Hematopoietic multipotent progenitor cell (in vitro differentiated cells): Measurements from ENCODE around the gene SLC39A11. TPM values are rescaled to one million over a fixed set of nuclear protein-coding genes. Genes with fewer than 3 reads are reported as not detected.

Source experiments
- DNase-seq, 3 donors: peaks; one replicate each; pipeline ENCODE4 v3.0.0-alpha.2; 2011 to 2015; ENCODE audit warnings: low read depth in 2 of 3, low spot score in 2 of 3
- total RNA-seq: library from RNA; depleted of rRNA; stranded (reverse); fragments of >200 nt; gene quantifications from one replicate; pipeline ENCODE4 v1.2.3, GENCODE V29; 2012

SLC39A11 gene
- total RNA-seq, 1 donor: 26.4 TPM

DNA sequence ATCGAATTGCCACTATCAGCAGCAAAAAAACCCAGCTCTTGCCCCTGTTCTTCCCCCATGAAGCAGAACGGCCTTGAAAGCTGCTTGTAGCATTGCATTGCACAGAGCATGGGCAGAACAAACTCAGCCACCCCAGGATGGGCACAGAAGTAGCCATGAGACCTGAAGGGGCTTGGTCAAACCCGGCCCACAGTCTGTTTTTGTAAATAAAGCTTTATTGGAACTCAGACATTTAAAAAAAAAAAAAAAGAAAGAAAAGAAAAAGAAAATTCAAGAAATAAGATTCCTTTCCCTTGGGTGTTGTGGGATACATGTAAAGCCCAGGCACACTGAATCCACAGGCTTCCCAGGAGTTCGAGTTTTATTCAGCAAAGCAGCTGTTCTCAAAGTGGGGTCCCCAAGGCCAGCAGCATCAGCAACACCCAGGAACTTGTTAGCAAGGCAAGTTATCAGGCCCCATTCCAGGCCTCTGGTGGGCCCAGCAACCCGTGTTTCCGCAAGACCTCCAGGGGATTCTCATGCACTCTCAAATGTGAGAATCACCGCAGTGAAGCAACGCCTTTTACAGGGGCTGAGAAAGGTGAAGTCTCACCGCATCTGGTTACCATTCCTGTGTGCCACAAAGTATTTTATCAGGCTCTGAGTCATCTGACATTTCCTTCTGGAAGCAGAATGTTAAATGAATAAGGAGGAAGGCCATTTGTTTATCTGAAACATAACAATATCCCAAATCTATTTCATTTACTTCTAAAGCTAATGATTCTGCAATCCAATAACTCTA lies 108.2 kb downstream of the SLC39A11 start:
- no peak for DNase-seq

- no peak for DNase-seq
Observed at GRCh38 chr17:72982680-72983079, 109.8 kb downstream of the SLC39A11 start.

DNA sequence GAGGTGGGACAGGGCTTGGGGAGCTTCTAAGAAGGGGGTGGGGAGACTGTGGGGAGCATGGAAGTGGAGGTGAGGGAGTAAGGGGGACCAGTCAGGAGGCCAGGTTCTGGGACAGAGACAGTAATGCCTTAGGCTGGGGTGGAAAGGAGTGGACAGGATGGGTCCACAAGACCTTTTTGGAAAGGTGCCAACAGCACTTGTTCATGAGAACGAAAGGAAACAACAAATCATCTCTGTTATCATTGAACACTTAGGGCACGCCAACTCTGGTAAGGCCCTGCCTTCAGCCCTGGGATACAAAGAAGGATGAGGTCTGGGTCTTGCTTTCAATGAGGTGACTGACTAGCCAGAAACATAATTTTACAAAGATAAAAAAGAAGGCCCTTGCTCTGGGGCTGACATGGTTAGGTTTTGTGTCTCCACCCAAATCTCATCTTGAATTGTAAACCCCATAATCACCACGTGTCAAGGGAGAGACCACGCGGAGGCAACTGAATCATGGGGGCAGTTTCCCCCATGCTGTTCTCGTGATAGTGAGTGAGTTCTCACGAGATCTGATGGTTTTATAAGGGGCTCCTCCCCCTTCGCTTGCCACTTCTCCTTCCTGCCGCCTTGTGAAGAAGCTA lies 113.8 kb downstream of the SLC39A11 start:
- DNase-seq: no peak

DNA sequence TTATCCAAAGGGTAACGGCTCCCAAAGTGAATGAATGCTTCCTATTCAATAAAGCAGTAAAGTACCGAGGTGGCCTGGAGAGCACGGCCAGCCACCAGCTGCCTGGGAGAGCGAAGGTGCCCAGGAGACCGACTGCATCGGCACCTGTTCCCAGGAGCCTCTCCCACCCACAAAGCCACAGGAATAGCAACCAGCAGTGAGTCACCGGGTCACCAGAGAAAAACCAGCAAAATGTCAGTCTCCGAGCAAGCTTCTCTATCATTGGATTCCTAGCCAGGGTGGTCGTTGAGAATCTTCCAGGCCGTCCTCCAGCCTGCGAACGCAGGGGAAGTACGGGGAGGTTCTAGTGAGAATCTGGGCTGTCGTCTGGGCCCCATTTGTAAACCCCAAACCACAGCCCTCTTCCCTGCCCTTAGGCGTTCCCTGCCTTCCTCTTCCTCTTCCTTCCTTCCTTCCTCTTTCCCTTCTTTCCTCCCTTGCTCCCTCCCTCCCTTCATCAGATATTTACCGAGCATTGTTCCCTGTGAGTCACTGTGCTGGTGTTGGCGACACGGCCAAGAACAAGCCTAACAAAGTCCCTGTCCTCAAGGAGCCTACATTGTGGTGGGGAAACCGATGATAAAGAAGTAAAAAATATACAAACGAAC lies 114.6 kb downstream of the SLC39A11 start:
- no peak for DNase-seq

DNA sequence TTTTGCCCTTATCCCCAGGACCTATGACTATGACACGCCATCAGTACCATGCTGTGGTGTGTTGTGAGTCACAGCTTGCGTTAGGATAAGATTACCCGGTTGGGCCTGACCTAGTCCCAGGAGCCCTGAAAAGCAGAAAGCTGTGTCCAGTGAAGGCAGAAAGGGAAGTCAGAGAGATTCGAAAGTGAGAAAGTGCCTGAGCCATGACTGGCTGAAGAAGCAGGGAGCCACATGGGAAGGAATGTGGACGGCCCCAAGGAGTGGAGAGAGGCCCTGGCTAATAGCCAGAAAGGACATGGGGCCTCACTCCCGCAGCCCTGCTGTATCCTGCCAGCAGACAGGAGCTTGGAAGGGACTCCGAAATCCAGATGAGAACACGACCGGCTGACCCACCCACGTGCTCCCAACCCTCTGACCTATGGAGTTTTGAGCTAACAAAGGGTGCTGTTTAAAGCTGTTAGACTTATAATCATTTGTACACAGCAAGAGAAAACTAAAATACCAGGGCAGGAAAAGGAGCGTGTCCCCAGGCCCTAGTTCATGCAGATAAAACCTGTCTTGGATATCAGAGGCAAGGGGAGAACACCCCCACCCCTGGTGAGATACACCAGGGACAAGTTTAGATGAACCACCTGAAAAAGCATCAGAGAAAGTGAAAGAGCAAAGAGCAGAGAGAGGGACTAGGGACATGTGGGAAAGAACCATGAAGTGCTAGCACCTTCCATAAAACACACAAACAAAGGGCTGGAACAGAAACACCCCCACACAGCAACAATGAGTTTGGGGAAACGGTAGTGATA lies 115.3 kb downstream of the SLC39A11 start:
- no peak for DNase-seq

GRCh38 chr17:72975509-72975908 lies 117.0 kb downstream of the SLC39A11 start:
- no peak for DNase-seq

GRCh38 chr17:72974605-72975232 lies 117.8 kb downstream of the SLC39A11 start:
- no peak for DNase-seq

GRCh38 chr17:72972263-72972951 lies 120.1 kb downstream of the SLC39A11 start:
- DNase-seq: no peak

DNA sequence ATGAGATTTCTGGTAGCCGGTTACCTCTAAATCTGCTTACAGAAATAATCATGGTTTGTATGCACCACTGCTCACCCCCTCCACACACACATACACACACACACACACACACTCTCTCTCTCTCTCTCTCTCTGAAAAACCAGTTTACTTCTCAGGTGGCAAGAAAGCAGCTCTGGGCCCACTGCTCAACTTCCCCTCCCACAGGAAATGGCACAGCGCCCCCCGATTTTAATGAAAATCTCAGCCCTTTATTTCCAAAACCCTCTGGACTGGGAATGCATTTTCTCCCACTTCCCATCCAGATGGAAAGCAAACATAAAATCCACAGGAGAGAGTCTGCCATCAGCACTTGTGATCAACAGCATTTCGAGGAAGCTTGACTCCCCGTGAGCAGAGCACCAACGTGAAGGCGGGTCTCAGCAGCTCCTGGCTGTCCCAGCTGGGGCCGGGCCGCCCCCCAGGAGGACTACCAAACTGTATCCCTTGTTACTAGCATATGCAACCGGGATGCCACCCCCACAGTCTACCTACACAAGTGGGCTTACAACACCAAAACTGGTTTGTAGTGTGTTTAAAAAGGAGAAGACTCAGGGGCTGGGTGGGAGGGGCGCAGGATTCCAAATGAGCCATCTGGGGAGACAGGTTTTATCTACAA lies 121.1 kb downstream of the SLC39A11 start:
- DNase-seq: no peak

GRCh38 chr17:72970797-72971196 lies 121.7 kb downstream of the SLC39A11 start:
- DNase-seq: no peak

DNA sequence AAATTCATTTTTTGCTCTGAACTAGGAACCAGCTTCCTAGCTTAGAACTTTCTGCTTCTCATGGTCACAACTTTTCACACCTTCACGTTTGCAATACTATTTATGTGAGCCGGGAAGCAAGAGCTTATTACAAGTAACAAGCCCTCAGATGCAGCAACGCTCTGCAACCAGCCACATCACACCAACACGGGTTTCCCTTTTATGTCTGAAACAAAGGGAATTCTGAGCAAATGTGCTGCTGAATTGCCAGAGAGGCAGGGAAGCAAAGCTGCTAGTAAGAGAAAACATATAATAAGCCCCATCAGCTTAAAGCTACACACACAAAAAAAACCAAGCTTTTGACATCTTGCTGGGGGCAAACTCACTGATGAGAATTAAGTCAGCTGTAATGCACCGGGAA lies 122.2 kb downstream of the SLC39A11 start:
- no peak for DNase-seq

DNA sequence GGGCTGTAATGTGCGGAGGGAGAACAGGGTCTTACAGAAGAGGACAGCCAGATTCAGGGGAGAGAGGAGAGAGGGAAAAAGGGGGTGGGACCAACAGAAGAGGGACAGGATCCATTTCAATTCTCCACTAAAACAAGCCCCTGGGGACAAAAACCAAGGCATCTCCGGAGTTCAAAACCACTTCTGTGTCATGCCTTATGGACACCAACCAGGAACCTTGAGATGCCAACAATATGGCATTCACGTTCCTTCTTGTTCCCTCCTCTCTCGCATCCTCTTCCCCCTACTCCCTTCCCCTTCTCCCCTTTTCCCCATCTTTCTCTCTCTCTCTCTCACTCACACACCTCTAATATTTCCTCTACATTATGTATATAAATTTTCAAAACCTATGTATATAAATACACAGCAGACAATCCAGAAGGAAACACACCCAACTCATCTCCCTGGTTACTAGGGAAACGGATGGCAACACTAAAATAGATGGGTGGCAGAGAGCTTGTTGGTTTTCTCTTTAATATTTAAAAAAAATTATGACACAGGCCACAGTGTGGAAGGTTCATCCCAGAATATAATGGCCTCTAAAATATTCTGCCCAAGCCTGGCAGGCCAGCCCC lies 123.1 kb downstream of the SLC39A11 start:
- no peak for DNase-seq

DNA sequence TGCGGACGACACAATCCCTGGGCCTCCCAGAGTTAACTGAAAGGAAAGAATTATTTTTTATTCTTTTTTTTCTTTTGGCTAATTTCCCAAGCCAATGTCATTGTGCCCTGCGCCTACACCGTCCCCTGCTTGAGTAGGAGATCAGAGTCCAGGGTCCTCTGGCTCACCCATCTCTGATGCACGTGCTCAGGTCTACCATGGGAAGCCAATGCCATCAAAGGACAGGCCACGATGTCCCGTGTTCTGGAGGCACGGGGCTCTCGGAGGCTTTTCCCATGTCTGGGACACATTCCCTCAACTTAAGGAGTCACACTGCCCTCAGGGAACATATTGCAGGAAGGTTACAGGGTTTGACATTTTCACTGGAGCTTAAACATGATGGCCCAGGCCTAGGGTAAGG lies 123.7 kb downstream of the SLC39A11 start:
- no peak for DNase-seq

- DNase-seq: no peak
Observed at GRCh38 chr17:72967977-72968585, 124.4 kb downstream of the SLC39A11 start.

DNA sequence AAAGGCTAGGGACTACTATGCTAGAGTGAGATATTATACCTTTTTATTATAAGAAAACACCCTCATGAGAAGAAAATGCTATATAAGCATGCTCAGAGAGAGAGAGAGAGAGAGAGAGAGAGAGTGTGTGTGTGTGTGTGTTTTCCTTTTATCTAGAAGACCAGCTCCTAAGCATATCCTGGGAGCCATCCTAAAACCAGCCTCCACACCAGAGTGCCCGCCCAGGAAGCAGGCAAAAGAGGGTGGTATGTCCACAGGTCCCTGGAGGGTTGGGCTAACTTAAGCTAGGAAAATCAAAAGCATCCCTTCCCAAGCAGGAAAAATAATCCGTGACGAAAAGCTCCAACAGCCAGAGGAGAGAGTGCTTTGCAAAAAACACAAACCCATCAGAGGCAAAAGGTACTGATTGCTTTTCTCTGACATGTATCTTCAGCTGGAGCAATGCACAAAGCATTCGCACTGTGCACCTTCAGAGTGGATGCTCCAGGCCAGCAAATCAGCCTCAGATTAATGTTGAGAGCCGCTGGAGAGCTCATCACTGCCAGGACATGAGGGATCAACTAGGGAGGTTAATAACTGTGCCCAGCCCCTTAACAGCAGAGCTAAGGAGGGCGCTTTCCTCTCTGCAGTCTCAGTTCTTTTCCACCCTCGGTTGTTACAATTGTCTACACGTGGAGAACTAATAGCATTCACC lies 125.1 kb downstream of the SLC39A11 start:
- no peak for DNase-seq

- no peak for DNase-seq
Observed at GRCh38 chr17:72962106-72962505, 130.4 kb downstream of the SLC39A11 start.

DNA sequence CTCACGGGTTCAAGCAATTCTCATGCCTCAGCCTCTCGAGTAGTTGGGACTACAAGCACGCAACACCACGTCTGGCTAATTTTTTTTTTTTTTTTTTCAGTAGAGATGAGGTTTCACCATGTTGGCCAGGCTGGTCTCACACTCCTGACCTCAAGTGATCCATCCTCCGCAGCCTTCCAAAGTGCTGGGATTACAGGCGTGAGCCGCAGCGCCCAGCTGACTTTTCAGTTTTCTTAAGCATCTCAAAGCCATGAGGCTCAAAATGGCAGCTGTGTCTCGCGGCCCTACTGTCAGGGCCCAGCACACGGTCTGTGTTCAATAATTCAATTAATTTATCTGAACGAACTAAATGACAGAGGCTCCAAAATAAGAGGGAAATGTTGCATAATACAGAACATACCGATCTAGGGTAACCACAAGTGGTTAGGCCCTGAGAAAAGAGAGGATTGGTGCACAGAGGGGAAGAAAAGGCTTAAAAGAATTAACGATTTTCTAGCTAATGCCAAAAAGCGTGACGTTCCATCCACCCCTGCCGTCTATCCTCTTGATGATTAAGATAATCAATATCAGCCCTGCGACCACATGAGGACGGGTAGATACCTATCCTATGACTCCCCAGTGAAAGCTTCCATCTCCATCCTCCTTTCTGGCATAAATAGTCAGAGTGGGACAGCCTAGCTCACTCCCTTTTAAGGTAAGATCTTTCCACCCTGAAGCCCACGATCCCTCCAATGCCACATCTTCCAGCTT lies 136.9 kb downstream of the SLC39A11 start:
- no peak for DNase-seq
